NB4 (cell line): ENCODE results near the gene KIF5C.

ENCODE experiments used
- MYC ChIP-seq: IDR thresholded peaks from 2 replicates; pipeline ENCODE4 v1.6.1; 2011; ENCODE audit warnings: low read depth, low read length
- POLR2A ChIP-seq: IDR thresholded peaks from 2 replicates; pipeline ENCODE4 v1.6.1; 2011; ENCODE audit warnings: mild to moderate bottlenecking; ENCODE audit not compliant: insufficient read length; ENCODE audit errors: extremely low read depth
- TF ChIP-seq, protein P1 (sequence below): IDR thresholded peaks from one replicate; pipeline ENCODE4 v1.5.1; 2012; ENCODE audit warnings: low read depth, low read length
- TF ChIP-seq, protein P2 (sequence below): IDR thresholded peaks from 2 replicates; pipeline ENCODE4 v1.6.1; 2011; ENCODE audit warnings: low read depth, low read length

DNA sequence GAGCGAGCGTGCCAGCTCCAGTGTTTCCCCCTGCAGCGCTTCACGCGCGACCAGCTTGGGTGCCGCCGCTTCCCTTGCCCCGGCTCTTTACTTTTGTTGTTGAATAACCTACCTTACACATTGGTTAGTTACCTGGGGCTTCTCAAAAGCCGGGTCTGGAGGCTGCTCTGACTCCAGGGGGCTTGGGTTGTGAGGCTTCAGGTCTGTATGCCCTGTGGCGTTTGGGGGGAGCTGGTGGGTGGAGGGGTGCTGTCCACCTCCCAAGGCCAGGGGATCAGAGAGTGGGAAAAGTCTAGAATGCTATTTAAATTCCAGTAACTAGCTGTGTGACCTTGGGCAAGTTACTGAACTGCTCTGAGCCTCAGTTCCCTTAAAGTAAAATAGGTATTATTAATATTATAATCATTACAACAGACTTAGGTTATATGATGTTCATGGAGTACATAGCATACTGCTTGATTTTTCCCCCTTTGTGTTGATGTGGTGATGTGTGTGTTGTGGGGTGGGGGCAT lies 164.2 kb downstream of the KIF5C start:
- TF ChIP-seq POLR2A, result no peak
- TF ChIP-seq, protein P1, sequence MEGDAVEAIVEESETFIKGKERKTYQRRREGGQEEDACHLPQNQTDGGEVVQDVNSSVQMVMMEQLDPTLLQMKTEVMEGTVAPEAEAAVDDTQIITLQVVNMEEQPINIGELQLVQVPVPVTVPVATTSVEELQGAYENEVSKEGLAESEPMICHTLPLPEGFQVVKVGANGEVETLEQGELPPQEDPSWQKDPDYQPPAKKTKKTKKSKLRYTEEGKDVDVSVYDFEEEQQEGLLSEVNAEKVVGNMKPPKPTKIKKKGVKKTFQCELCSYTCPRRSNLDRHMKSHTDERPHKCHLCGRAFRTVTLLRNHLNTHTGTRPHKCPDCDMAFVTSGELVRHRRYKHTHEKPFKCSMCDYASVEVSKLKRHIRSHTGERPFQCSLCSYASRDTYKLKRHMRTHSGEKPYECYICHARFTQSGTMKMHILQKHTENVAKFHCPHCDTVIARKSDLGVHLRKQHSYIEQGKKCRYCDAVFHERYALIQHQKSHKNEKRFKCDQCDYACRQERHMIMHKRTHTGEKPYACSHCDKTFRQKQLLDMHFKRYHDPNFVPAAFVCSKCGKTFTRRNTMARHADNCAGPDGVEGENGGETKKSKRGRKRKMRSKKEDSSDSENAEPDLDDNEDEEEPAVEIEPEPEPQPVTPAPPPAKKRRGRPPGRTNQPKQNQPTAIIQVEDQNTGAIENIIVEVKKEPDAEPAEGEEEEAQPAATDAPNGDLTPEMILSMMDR, result no peak
- TF ChIP-seq MYC, result no peak
- TF ChIP-seq, protein P2, sequence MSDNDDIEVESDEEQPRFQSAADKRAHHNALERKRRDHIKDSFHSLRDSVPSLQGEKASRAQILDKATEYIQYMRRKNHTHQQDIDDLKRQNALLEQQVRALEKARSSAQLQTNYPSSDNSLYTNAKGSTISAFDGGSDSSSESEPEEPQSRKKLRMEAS, result no peak
